K562 (cell line): Measurements from ENCODE around the gene ADM2. TPM values are rescaled to one million over a fixed set of nuclear protein-coding genes. Genes with fewer than 3 reads are reported as not detected.

Experiments used
- CBFA2T3 ChIP-seq: fragments of 450-650 bp; IDR thresholded peaks from 2 replicates; pipeline ENCODE4 v1.6.1; 2017
- FIP1L1 ChIP-seq: fragments of 200-400 bp; formaldehyde crosslinking; IDR thresholded peaks from 2 replicates; pipeline ENCODE4 v1.6.1; 2018; ENCODE audit warnings: mild to moderate bottlenecking, low read depth, low read length; ENCODE audit not compliant: poor library complexity, severe bottlenecking
- HDAC6 ChIP-seq: IDR thresholded peaks from 2 replicates; pipeline ENCODE4 v1.6.1; 2012; ENCODE audit warnings: low read depth, mild to moderate bottlenecking, control low read depth, inconsistent platforms, low read length, moderate library complexity
- KAT7 ChIP-seq: sonication (generic); formaldehyde crosslinking; IDR thresholded peaks from 2 replicates; pipeline ENCODE4 v1.8.0; 2022; ENCODE audit warnings: missing genetic modification reagents, mild to moderate bottlenecking, borderline replicate concordance
- KAT8 ChIP-seq: fragments of 450-650 bp; IDR thresholded peaks from 2 replicates; pipeline ENCODE4 v1.6.1; 2016; ENCODE audit warnings: low read depth, mild to moderate bottlenecking
- KDM2B ChIP-seq: fragments of 250-450 bp; sonication (Bioruptor Pico); IDR thresholded peaks from 2 replicates; pipeline ENCODE4 v1.8.0; 2021; ENCODE audit warnings: mild to moderate bottlenecking, moderate library complexity
- MYNN ChIP-seq, 2 experiments: sonication (generic); formaldehyde crosslinking in 1 of 2; IDR thresholded peaks; 2 replicates each; pipeline versions ENCODE4 v1.5.0 to v1.6.1; 2016 to 2020; ENCODE audit warnings: antibody characterized with exemption in 1 of 2, missing genetic modification reagents in 1 of 2
- NCOR1 ChIP-seq: fragments of 450-650 bp; IDR thresholded peaks from 2 replicates; pipeline ENCODE4 v1.6.1; 2016; ENCODE audit warnings: mild to moderate bottlenecking, moderate library complexity
- POLR2A ChIP-seq: fragments of 450-650 bp; conservative IDR thresholded peaks from 2 replicates; pipeline ENCODE4 v1.6.1; 2016
- POLR2G ChIP-seq: fragments of 200-400 bp; formaldehyde crosslinking; IDR thresholded peaks from 2 replicates; pipeline ENCODE4 v1.6.1; 2017; ENCODE audit warnings: low read depth, mild to moderate bottlenecking, antibody characterized with exemption, low read length, moderate library complexity
- SFPQ ChIP-seq: fragments of 200-400 bp; formaldehyde crosslinking; IDR thresholded peaks from 2 replicates; pipeline ENCODE4 v1.6.1; 2017; ENCODE audit warnings: mild to moderate bottlenecking, low read depth, low read length, moderate library complexity
- TBL1XR1 ChIP-seq, 2 experiments: IDR thresholded peaks; 2 replicates each; pipeline ENCODE4 v1.6.1; 2012; ENCODE audit warnings: improper control_type of control experiment in 2 of 2, low read length in 2 of 2, mild to moderate bottlenecking in 1 of 2
- TSC22D4 ChIP-seq: fragments of 450-650 bp; IDR thresholded peaks from 2 replicates; pipeline ENCODE4 v1.6.1; 2016; ENCODE audit warnings: missing genetic modification characterization, missing biosample characterization, control low read depth
- U2AF2 ChIP-seq: fragments of 200-400 bp; formaldehyde crosslinking; optimal IDR thresholded peaks from 2 replicates; pipeline ENCODE3; 2017; ENCODE audit warnings: low read depth, mild to moderate bottlenecking, low read length
- VEZF1 ChIP-seq: fragments of 200-800 bp; sonication (Bioruptor generic); IDR thresholded peaks from 2 replicates; pipeline ENCODE4 v1.6.1; 2017; ENCODE audit warnings: missing genetic modification characterization, missing compliant biosample characterization
- ZNF41 ChIP-seq: fragments of 250-450 bp; sonication (Bioruptor Pico); conservative IDR thresholded peaks from 2 replicates; pipeline ENCODE4 v1.4.0; 2020; ENCODE audit warnings: mild to moderate bottlenecking
- polyA plus RNA-seq, 8 experiments: library from polyadenylated mRNA; depleted of rRNA in 4 of 8; stranded (reverse) in 5 of 8; unstranded in 3 of 8; fragments of >200 nt; fragmentation: Nextera tagmentation in 2 of 8; fragmentation: Illumina TruSeq in 1 of 8; extraction: Ambion mirVana in 2 of 8; extraction: Trizol in 1 of 8; gene quantifications; 2 replicates each; pipeline versions ENCODE4 v1.2.1 to v1.2.3, GENCODE V29; 2011 to 2014; ENCODE audit warnings: inconsistent platforms in 1 of 8, missing spikeins in 1 of 8
- total RNA-seq, 7 experiments: library from RNA; depleted of rRNA in 6 of 7; stranded (reverse); fragments of >200 nt in 6 of 7; fragmentation: Illumina TruSeq in 2 of 7; extraction: Trizol in 2 of 7; gene quantifications; 2 replicates each; pipeline versions ENCODE4 v1.2.1 to v1.2.3, GENCODE V29; 2011 to 2021; ENCODE audit warnings: low replicate concordance in 1 of 7
- TF ChIP-seq, protein P1 (sequence below): sonication (generic); formaldehyde crosslinking; IDR thresholded peaks from 2 replicates; pipeline ENCODE4 v1.8.1; 2023; ENCODE audit warnings: mild to moderate bottlenecking, missing genetic modification reagents
- TF ChIP-seq, protein P2 (sequence below): fragments of 450-650 bp; IDR thresholded peaks from 2 replicates; pipeline ENCODE4 v1.6.1; 2017; ENCODE audit warnings: antibody characterized with exemption
- TF ChIP-seq, protein P3 (sequence below): fragments of 250-450 bp; sonication (Bioruptor Pico); IDR thresholded peaks from 2 replicates; pipeline ENCODE4 v1.5.1; 2021; ENCODE audit warnings: mild to moderate bottlenecking

ADM2 gene
- total and polyA plus RNA-seq, 9 of the 15 experiments (the other 6 are each of a cell fraction or from before 2014, with no cell fraction given), result 0.11 to 5.1 (median 0.38) TPM

GRCh38 chr22:50523806-50524675, 42.7 kb downstream of the ADM2 start (continued):
- TF ChIP-seq VEZF1 (CRISPR knock-in tag) (no peak), KDM2B (CRISPR knock-in tag) (no peak), KAT8 (no peak), POLR2A (peak; percentile 6; the same call in 1 of the 2 replicates), CBFA2T3 (no peak), TSC22D4 (tag) (no peak), POLR2G (peak; percentile 80), KAT7 (no peak), ZNF41 (CRISPR knock-in tag) (no peak), TBL1XR1 (IDR thresholded peaks at IDR 0.05; ENCODE audit: low read length in 2 of 2) (no peak), MYNN (IDR thresholded peaks at IDR 0.05) (no peak), MYNN (CRISPR knock-in tag; IDR thresholded peaks at IDR 0.05) (no peak), U2AF2 (no peak), HDAC6 (no peak), NCOR1 (no peak), SFPQ (no peak), FIP1L1 (no peak)
- TF ChIP-seq, protein P1, sequence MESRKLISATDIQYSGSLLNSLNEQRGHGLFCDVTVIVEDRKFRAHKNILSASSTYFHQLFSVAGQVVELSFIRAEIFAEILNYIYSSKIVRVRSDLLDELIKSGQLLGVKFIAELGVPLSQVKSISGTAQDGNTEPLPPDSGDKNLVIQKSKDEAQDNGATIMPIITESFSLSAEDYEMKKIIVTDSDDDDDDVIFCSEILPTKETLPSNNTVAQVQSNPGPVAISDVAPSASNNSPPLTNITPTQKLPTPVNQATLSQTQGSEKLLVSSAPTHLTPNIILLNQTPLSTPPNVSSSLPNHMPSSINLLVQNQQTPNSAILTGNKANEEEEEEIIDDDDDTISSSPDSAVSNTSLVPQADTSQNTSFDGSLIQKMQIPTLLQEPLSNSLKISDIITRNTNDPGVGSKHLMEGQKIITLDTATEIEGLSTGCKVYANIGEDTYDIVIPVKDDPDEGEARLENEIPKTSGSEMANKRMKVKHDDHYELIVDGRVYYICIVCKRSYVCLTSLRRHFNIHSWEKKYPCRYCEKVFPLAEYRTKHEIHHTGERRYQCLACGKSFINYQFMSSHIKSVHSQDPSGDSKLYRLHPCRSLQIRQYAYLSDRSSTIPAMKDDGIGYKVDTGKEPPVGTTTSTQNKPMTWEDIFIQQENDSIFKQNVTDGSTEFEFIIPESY, result no peak
- TF ChIP-seq, protein P2, sequence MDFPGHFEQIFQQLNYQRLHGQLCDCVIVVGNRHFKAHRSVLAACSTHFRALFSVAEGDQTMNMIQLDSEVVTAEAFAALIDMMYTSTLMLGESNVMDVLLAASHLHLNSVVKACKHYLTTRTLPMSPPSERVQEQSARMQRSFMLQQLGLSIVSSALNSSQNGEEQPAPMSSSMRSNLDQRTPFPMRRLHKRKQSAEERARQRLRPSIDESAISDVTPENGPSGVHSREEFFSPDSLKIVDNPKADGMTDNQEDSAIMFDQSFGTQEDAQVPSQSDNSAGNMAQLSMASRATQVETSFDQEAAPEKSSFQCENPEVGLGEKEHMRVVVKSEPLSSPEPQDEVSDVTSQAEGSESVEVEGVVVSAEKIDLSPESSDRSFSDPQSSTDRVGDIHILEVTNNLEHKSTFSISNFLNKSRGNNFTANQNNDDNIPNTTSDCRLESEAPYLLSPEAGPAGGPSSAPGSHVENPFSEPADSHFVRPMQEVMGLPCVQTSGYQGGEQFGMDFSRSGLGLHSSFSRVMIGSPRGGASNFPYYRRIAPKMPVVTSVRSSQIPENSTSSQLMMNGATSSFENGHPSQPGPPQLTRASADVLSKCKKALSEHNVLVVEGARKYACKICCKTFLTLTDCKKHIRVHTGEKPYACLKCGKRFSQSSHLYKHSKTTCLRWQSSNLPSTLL, result no peak
- TF ChIP-seq, protein P3, sequence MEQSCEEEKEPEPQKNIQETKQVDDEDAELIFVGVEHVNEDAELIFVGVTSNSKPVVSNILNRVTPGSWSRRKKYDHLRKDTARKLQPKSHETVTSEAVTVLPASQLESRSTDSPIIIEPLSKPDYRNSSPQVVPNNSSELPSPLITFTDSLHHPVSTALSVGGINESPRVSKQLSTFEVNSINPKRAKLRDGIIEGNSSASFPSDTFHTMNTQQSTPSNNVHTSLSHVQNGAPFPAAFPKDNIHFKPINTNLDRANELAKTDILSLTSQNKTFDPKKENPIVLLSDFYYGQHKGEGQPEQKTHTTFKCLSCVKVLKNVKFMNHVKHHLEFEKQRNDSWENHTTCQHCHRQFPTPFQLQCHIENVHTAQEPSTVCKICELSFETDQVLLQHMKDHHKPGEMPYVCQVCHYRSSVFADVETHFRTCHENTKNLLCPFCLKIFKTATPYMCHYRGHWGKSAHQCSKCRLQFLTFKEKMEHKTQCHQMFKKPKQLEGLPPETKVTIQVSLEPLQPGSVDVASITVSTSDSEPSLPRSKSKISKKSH, result no peak
